K562 (cell line): ENCODE measurements around the gene CDX1. TPM values are rescaled to one million over a fixed set of nuclear protein-coding genes. Genes with fewer than 3 reads are reported as not detected.

ENCODE experiments used
- ATAC-seq: fragments of 200-7000 bp; cut with Tn5 transposase; 3 replicates; pipeline ENCODE4 v1.9.1; 2020; ENCODE audit warnings: moderate library complexity
- BruUV-seq: library from RNA; stranded (reverse); fragments of 400-500 nt; replicated peaks from 2 replicates; lab custom pipeline; 2021; lab: Mats Ljungman, UMichigan
- CTCF ChIA-PET: fragments of 300-600 bp; formaldehyde crosslinking; extraction: SDS; loops from one replicate; lab custom pipeline; 2021; ENCODE audit warnings: low intra/inter-chr PET ratio; lab: Yijun Ruan, JAX
- POLR2A ChIA-PET: fragments of 300-600, 350-650 bp; sonication (Branson Sonifier 250); formaldehyde crosslinking; extraction: SDS; loops from one replicate; lab custom pipeline; 2021; ENCODE audit warnings: antibody characterized with exemption, inconsistent platforms; lab: Yijun Ruan, JAX
- DNase-seq, 4 experiments: peaks; one replicate each; pipeline versions ENCODE4 v3.0.0 to v3.0.0-alpha.2; 2011 to 2018; ENCODE audit warnings: low spot score in 3 of 4, mixed read lengths in 3 of 4; ENCODE audit errors: extremely low read depth in 1 of 4
- FAIRE-seq: peaks from 2 replicates; lab custom pipeline; 2011; peaks lifted over from hg19 to GRCh38; lab: Jason Lieb, UNC
- H2AFZ ChIP-seq: 2 replicates; pipeline ENCODE4 v1.6.0; 2011; ENCODE audit warnings: low read depth, low read length, control low read depth, inconsistent platforms
- H3K27ac ChIP-seq: fragments of 200-600 bp; 3 replicates; pipeline ENCODE4 v1.8.0; 2011; ENCODE audit warnings: low read depth, mild to moderate bottlenecking, control low read depth, inconsistent platforms, low read length, moderate library complexity, mixed read lengths; ENCODE audit errors: extremely low read depth
- H3K27me3 ChIP-seq, 2 experiments: fragments of 300-600 bp in 1 of 2; 2 replicates in 1 of 2; 3 replicates in 1 of 2; pipeline versions ENCODE4 v1.6.0 to v1.8.0; 2011; ENCODE audit warnings: inconsistent platforms in 2 of 2, low read length in 2 of 2, mild to moderate bottlenecking in 1 of 2, mixed read lengths in 1 of 2, moderate library complexity in 1 of 2; ENCODE audit not compliant: control insufficient read depth in 2 of 2, insufficient read depth in 2 of 2
- H3K36me3 ChIP-seq: fragments of 300-600 bp; 3 replicates; pipeline ENCODE4 v1.8.0; 2011; ENCODE audit warnings: mild to moderate bottlenecking, low read length, inconsistent platforms; ENCODE audit not compliant: control insufficient read depth, insufficient read depth
- H3K4me1 ChIP-seq, 2 experiments: fragments of 200-600 bp in 1 of 2; replicated peaks in 1 of 2; 2 replicates in 1 of 2; 3 replicates in 1 of 2; pipeline versions ENCODE4 v1.5.1 to v1.8.0; 2011; ENCODE audit warnings: inconsistent platforms in 2 of 2, low read length in 2 of 2, mild to moderate bottlenecking in 1 of 2, mixed read lengths in 1 of 2, moderate library complexity in 1 of 2; ENCODE audit not compliant: control insufficient read depth in 2 of 2, insufficient read depth in 2 of 2
- H3K4me2 ChIP-seq: 2 replicates; pipeline ENCODE4 v1.6.1; 2011; ENCODE audit warnings: low read length, control low read depth, inconsistent platforms, mixed read lengths; ENCODE audit not compliant: insufficient read depth
- H3K4me3 ChIP-seq: fragments of 200-600 bp; sonication (generic), shearing (Covaris generic); 2 replicates; pipeline ENCODE4 v1.5.1; 2016; ENCODE audit warnings: control low read depth, inconsistent platforms
- H3K79me2 ChIP-seq: fragments of 200-600 bp; 3 replicates; pipeline ENCODE4 v1.8.0; 2011; ENCODE audit warnings: low read length, inconsistent platforms; ENCODE audit not compliant: control insufficient read depth, insufficient read depth
- H3K9ac ChIP-seq, 2 experiments: 2 replicates each; pipeline versions ENCODE4 v1.6.0 to v1.6.1; 2011; ENCODE audit warnings: low read depth in 2 of 2, low read length in 2 of 2, control low read depth in 1 of 2, inconsistent platforms in 1 of 2, mild to moderate bottlenecking in 1 of 2, mixed read lengths in 1 of 2; ENCODE audit not compliant: insufficient read depth in 1 of 2
- H3K9me1 ChIP-seq: one replicate; pipeline ENCODE4 v1.6.0; 2011; ENCODE audit warnings: inconsistent platforms, mild to moderate bottlenecking, low read length, moderate library complexity; ENCODE audit not compliant: control insufficient read depth, insufficient read depth
- H3K9me3 ChIP-seq: replicated peaks from 2 replicates; pipeline ENCODE4 v1.5.1; 2011; ENCODE audit warnings: low read depth, low read length, inconsistent platforms; ENCODE audit not compliant: control insufficient read depth, insufficient read depth
- H4K20me1 ChIP-seq: replicated peaks from 2 replicates; pipeline ENCODE4 v1.6.1; 2011; ENCODE audit warnings: low read length, inconsistent platforms, mixed read lengths; ENCODE audit not compliant: control insufficient read depth, insufficient read depth
- ATF7 ChIP-seq: fragments of 450-650 bp; IDR thresholded peaks from 2 replicates; pipeline ENCODE4 v1.7.1; 2014; ENCODE audit warnings: mild to moderate bottlenecking, moderate library complexity
- CBFA2T2 ChIP-seq: fragments of 450-650 bp; conservative IDR thresholded peaks from 2 replicates; pipeline ENCODE4 v1.6.1; 2017; ENCODE audit warnings: mild to moderate bottlenecking
- CCNT2 ChIP-seq: IDR thresholded peaks from 2 replicates; pipeline ENCODE4 v1.6.1; 2011; ENCODE audit warnings: borderline replicate concordance, low read depth, mild to moderate bottlenecking, moderate library complexity, mixed read lengths, low read length; ENCODE audit not compliant: insufficient read length; ENCODE audit errors: extremely low read depth
- COPS2 ChIP-seq: fragments of 450-650 bp; conservative IDR thresholded peaks from 2 replicates; pipeline ENCODE4 v1.6.1; 2016; ENCODE audit warnings: mild to moderate bottlenecking, moderate library complexity
- ELF4 ChIP-seq: fragments of 450-650 bp; formaldehyde crosslinking; IDR thresholded peaks from 2 replicates; pipeline ENCODE4 v1.4.0; 2022; ENCODE audit warnings: missing genetic modification characterization
- ESRRB ChIP-seq: fragments of 250-450 bp; sonication (Bioruptor Pico); IDR thresholded peaks from 2 replicates; pipeline ENCODE4 v1.5.0; 2020; ENCODE audit warnings: mild to moderate bottlenecking, moderate library complexity, borderline replicate concordance
- ETS1 ChIP-seq: conservative IDR thresholded peaks from 2 replicates; pipeline ENCODE4 v1.6.1; 2011; ENCODE audit warnings: low read depth, mild to moderate bottlenecking, low read length; ENCODE audit not compliant: control insufficient read depth
- GTF2B ChIP-seq: IDR thresholded peaks from 2 replicates; pipeline ENCODE4 v1.6.1; 2011; ENCODE audit not compliant: insufficient read length; ENCODE audit errors: extremely low read depth
- HDAC2 ChIP-seq: fragments of 450-650 bp; IDR thresholded peaks from 2 replicates; pipeline ENCODE4 v1.6.1; 2016; ENCODE audit warnings: mild to moderate bottlenecking
- HOXB6 ChIP-seq: fragments of 250-450 bp; sonication (Bioruptor Pico); IDR thresholded peaks from 2 replicates; pipeline ENCODE4 v1.5.1; 2022; ENCODE audit warnings: mild to moderate bottlenecking, borderline replicate concordance
- IRF2 ChIP-seq: sonication (generic); formaldehyde crosslinking; IDR thresholded peaks from 2 replicates; pipeline ENCODE4 v1.8.1; 2022; ENCODE audit warnings: mild to moderate bottlenecking, missing genetic modification reagents
- KHSRP ChIP-seq: fragments of 450-650 bp; IDR thresholded peaks from 2 replicates; pipeline ENCODE4 v1.6.1; 2017
- LCOR ChIP-seq: sonication (generic); formaldehyde crosslinking; IDR thresholded peaks from 2 replicates; pipeline ENCODE4 v1.8.0; 2022; ENCODE audit warnings: mild to moderate bottlenecking, missing genetic modification reagents
- NELFE ChIP-seq: IDR thresholded peaks from 2 replicates; pipeline ENCODE4 v1.6.1; 2011; ENCODE audit warnings: mild to moderate bottlenecking; ENCODE audit not compliant: insufficient read depth, insufficient read length
- PURB ChIP-seq: sonication (generic); formaldehyde crosslinking; IDR thresholded peaks from 2 replicates; pipeline ENCODE4 v1.9.0; 2021; ENCODE audit warnings: low read depth, mild to moderate bottlenecking, missing genetic modification reagents
- RFX7 ChIP-seq: fragments of 250-450 bp; sonication (Bioruptor Pico); IDR thresholded peaks from 2 replicates; pipeline ENCODE4 v1.5.1; 2021; ENCODE audit warnings: mild to moderate bottlenecking
- RHOXF2B ChIP-seq: fragments of 250-450 bp; sonication (Bioruptor Pico); conservative IDR thresholded peaks from 2 replicates; pipeline ENCODE4 v1.5.1; 2021
- SMARCE1 ChIP-seq: fragments of 450-650 bp; IDR thresholded peaks from 2 replicates; pipeline ENCODE4 v1.7.1; 2016; ENCODE audit warnings: mild to moderate bottlenecking
- ZNF239 ChIP-seq: fragments of 250-450 bp; sonication (Bioruptor Pico); IDR thresholded peaks from 2 replicates; pipeline ENCODE4 v1.4.0; 2020; ENCODE audit warnings: mild to moderate bottlenecking
- ZNF384 ChIP-seq: IDR thresholded peaks from 2 replicates; pipeline ENCODE4 v1.6.1; 2012; ENCODE audit warnings: low read depth, low read length, improper control_type of control experiment
- ZNF512 ChIP-seq: IDR thresholded peaks from 2 replicates; pipeline ENCODE4 v1.6.1; 2016; ENCODE audit warnings: missing genetic modification characterization, missing compliant biosample characterization
- WGBS: fragments of 100-300 bp; shearing (Covaris generic); methylation state at CpG from one replicate; pipeline ENCODE4 v1.1.6; 2016; ENCODE audit warnings: low coverage, mixed read lengths; ENCODE audit not compliant: insufficient coverage; ENCODE audit errors: missing lambda C conversion rate; 5-methylcytosine and 5-hydroxymethylcytosine counted together
- in situ Hi-C: fragments of 300-500 bp; cut with MboI; formaldehyde crosslinking; loops from 4 replicates; pipeline ENCODE4 v1.15.0; 2018; ENCODE audit warnings: inconsistent platforms, mixed read lengths
- intact Hi-C: fragments of 100-400 bp; cut with micrococcal nuclease; formaldehyde crosslinking; loops from 2 replicates; pipeline ENCODE4 v1.14.2; 2022
- polyA plus RNA-seq, 8 experiments: library from polyadenylated mRNA; depleted of rRNA in 4 of 8; stranded (reverse) in 5 of 8; unstranded in 3 of 8; fragments of >200 nt; fragmentation: Nextera tagmentation in 2 of 8; fragmentation: Illumina TruSeq in 1 of 8; extraction: Ambion mirVana in 2 of 8; extraction: Trizol in 1 of 8; gene quantifications; 2 replicates each; pipeline versions ENCODE4 v1.2.1 to v1.2.3, GENCODE V29; 2011 to 2014; ENCODE audit warnings: inconsistent platforms in 1 of 8, missing spikeins in 1 of 8
- total RNA-seq, 7 experiments: library from RNA; depleted of rRNA in 6 of 7; stranded (reverse); fragments of >200 nt in 6 of 7; fragmentation: Illumina TruSeq in 2 of 7; extraction: Trizol in 2 of 7; gene quantifications; 2 replicates each; pipeline versions ENCODE4 v1.2.1 to v1.2.3, GENCODE V29; 2011 to 2021; ENCODE audit warnings: low replicate concordance in 1 of 7

The CDX1 gene
- total and polyA plus RNA-seq, 9 of the 15 experiments (the other 6 are each of a cell fraction or from before 2014, with no cell fraction given) = 0.06 to 0.16 TPM; not detected in 7

GRCh38 chr5:150196514-150196913 is 29.9 kb downstream of the CDX1 start (continued):
- TF ChIP-seq RHOXF2B (no peak), ETS1 (no peak), ESRRB (no peak), IRF2 (no peak), ZNF239 (CRISPR knock-in tag) (no peak), SMARCE1 (no peak), CCNT2 (no peak), ELF4 (no peak), HOXB6 (CRISPR knock-in tag) (no peak), ATF7 (no peak)

- no TSS peak for BruUV-seq
- CTCF ChIA-PET = no interaction called here
- Histone ChIP-seq H3K27me3 (peaks cover 37 to 78% of the 10 kb centered on the region in 2 experiments), H3K4me1 (peaks cover 0 to 6% of the 10 kb centered on the region in 2 experiments; a peak in 1 of 5 replicates), H3K27ac (no peak overlapping the region), H3K9me1 (no peaks in the 10 kb centered on the region), H3K4me3 (no peak overlapping the region), H3K9ac (no peak overlapping the region), H3K36me3 (no peaks in the 10 kb centered on the region), H3K79me2 (no peaks in the 10 kb centered on the region), H3K4me2 (no peak overlapping the region), H3K9me3 (no peaks in the 10 kb centered on the region), H4K20me1 (peaks cover 8% of the 10 kb centered on the region; the same call in 1 of the 2 replicates), H2AFZ (no peak overlapping the region)
- no peak for ATAC-seq
- in situ Hi-C loops = no loop called here
- FAIRE-seq = no peak
- POLR2A ChIA-PET = interaction anchor here (0.6 to 1.6 kb wide), 4 partner anchors 9 to 247 kb away, joined by 3 to 4 read pairs (median 3); no protein-coding TSS in a partner anchor
- DNase-seq = no peak
- intact Hi-C loops = no loop called here
- WGBS = 4% methylated on average over 16 of the region's 16 CpGs
- TF ChIP-seq ZNF384 (no peak), HDAC2 (no peak), KHSRP (no peak), GTF2B (no peak), NELFE (no peak), RFX7 (CRISPR knock-in tag) (no peak), LCOR (CRISPR knock-in tag) (no peak), CBFA2T2 (no peak), COPS2 (no peak), ZNF512 (tag) (no peak), PURB (no peak)
Measured at GRCh38 chr5:150196986-150197385, 30.4 kb downstream of the CDX1 start.
